ENCODE data around the gene KRTAP10-4. TPM values are rescaled to one million over a fixed set of nuclear protein-coding genes. Genes with fewer than 3 reads are reported as not detected.

Gene KRTAP10-4
- total RNA-seq, 2 experiments from 2014 or later = not detected

GRCh38 chr21:44568261-44568660, 5.3 kb upstream of the KRTAP10-4 start:
- Histone ChIP-seq H4K20me1 (ENCODE audit: insufficient read depth, low read length) (no peaks in the 10 kb centered on the region), H3K4me1 (ENCODE audit: insufficient read depth, low read length, poor library complexity, severe bottlenecking) (no peaks in the 10 kb centered on the region), H3K9me3 (ENCODE audit: low read length) (no peaks in the 10 kb centered on the region), H3K36me3 (ENCODE audit: insufficient read depth, low read length) (no peaks in the 10 kb centered on the region), H2AFZ (ENCODE audit: low read length) (no peak overlapping the region), H3K9me2 (ENCODE audit: insufficient read depth, low read length) (no peaks in the 10 kb centered on the region), H3K4me2 (ENCODE audit: low read length) (no peak overlapping the region), H3K79me2 (ENCODE audit: insufficient read depth, low read depth, low read length) (no peaks in the 10 kb centered on the region), H3K4me3 (ENCODE audit: low read depth, low read length, poor library complexity, severe bottlenecking) (no peak overlapping the region), H3K27ac (ENCODE audit: low read depth, low read length, poor library complexity, severe bottlenecking) (no peak overlapping the region)
- no TSS peak for BruUV-seq (replicated peaks)
- ChIA-PET CTCF (ENCODE audit: unreplicated experiment) (no interaction called here), POLR2A (no interaction called here)
- TF ChIP-seq CTCF (conservative IDR thresholded peaks at IDR 0.05; ENCODE audit: low read length) (no peak), EZH2phosphoT487 (IDR thresholded peaks at IDR 0.05; ENCODE audit: borderline replicate concordance, low read depth, low read length) (no peak)
- DNase-seq (ENCODE audit: low spot score) = no peak
- intact Hi-C loops (cut with micrococcal nuclease; ENCODE audit: unreplicated experiment) = no loop called here

- H3K4me2 ChIP-seq (ENCODE audit: low read length) = no peak overlapping the region
- CTCF ChIA-PET (ENCODE audit: unreplicated experiment) = no interaction called here
Measured at GRCh38 chr21:44568667-44569556, 4.6 kb upstream of the KRTAP10-4 start.

More at GRCh38 chr21:44568667-44569556, 4.6 kb upstream of the KRTAP10-4 start:
- no peak for DNase-seq (ENCODE audit: low spot score)
- intact Hi-C loops (cut with micrococcal nuclease; ENCODE audit: unreplicated experiment) = no loop called here
- Histone ChIP-seq H2AFZ (ENCODE audit: low read length) (no peak overlapping the region), H3K9me2 (ENCODE audit: insufficient read depth, low read length) (no peaks in the 10 kb centered on the region), H3K4me1 (ENCODE audit: insufficient read depth, low read length, poor library complexity, severe bottlenecking) (no peaks in the 10 kb centered on the region), H3K27ac (ENCODE audit: low read depth, low read length, poor library complexity, severe bottlenecking) (no peak overlapping the region), H3K36me3 (ENCODE audit: insufficient read depth, low read length) (no peaks in the 10 kb centered on the region), H3K9me3 (ENCODE audit: low read length) (no peaks in the 10 kb centered on the region), H4K20me1 (ENCODE audit: insufficient read depth, low read length) (no peaks in the 10 kb centered on the region), H3K4me3 (ENCODE audit: low read depth, low read length, poor library complexity, severe bottlenecking) (no peak overlapping the region), H3K79me2 (ENCODE audit: insufficient read depth, low read depth, low read length) (no peaks in the 10 kb centered on the region)
- TF ChIP-seq CTCF (conservative IDR thresholded peaks at IDR 0.05; ENCODE audit: low read length) (no peak), EZH2phosphoT487 (IDR thresholded peaks at IDR 0.05; ENCODE audit: borderline replicate concordance, low read depth, low read length) (no peak)
- POLR2A ChIA-PET = no interaction called here
- BruUV-seq (replicated peaks) = no TSS peak

Data from OCI-LY7 (cell line).